Activated CD4-positive, alpha-beta T cell treated with anti-CD3 and anti-CD28 coated beads, Interleukin-2, amount 10 ng/mL, durations not matched to agents 7 days and 5 days (primary cell): ENCODE results near the gene BCL2. TPM values are rescaled to one million over a fixed set of nuclear protein-coding genes. Genes with fewer than 3 reads are reported as not detected.
"Not testable (repeated sequence)": the region's sequence is repeated elsewhere in the genome, so short reads cannot be mapped to it uniquely, and the experiment has no call there.

Source experiments
- CTCF ChIA-PET: fragments of 350-600 bp; sonication (Branson Sonifier 250); formaldehyde crosslinking; loops from one replicate; lab custom pipeline; 2021; ENCODE audit warnings: antibody characterized with exemption; lab: Charles Lee
- POLR2A ChIA-PET: fragments of 350-600 bp; sonication (Branson Sonifier 250); formaldehyde crosslinking; loops from one replicate; lab custom pipeline; 2021; ENCODE audit warnings: antibody characterized with exemption; lab: Charles Lee
- DNase-seq: peaks from one replicate; pipeline ENCODE4 v3.0.0-alpha.2; 2020
- H3K27ac Mint-ChIP-seq: one replicate; pipeline ENCODE4 v1.8.0; 2021; ENCODE audit warnings: mild to moderate bottlenecking, moderate library complexity, mixed read lengths
- H3K27me3 Mint-ChIP-seq: one replicate; pipeline ENCODE4 v1.8.0; 2021; ENCODE audit warnings: mixed read lengths
- H3K36me3 Mint-ChIP-seq: one replicate; pipeline ENCODE4 v1.8.0; 2021; ENCODE audit warnings: low read depth, mixed read lengths
- H3K4me1 Mint-ChIP-seq: one replicate; pipeline ENCODE4 v1.8.0; 2021; ENCODE audit warnings: mixed read lengths
- H3K4me3 Mint-ChIP-seq: one replicate; pipeline ENCODE4 v1.8.0; 2021; ENCODE audit warnings: mild to moderate bottlenecking, moderate library complexity, mixed read lengths
- H3K9me3 Mint-ChIP-seq: one replicate; pipeline ENCODE4 v1.8.0; 2021; ENCODE audit warnings: mixed read lengths
- total RNA-seq, 2 experiments: library from RNA; stranded (reverse); gene quantifications; one replicate each; pipeline ENCODE4 v1.2.3, GENCODE V29; 2021

BCL2 gene
- total RNA-seq, 2 experiments from 2014 or later, result 113 to 119 TPM

DNA sequence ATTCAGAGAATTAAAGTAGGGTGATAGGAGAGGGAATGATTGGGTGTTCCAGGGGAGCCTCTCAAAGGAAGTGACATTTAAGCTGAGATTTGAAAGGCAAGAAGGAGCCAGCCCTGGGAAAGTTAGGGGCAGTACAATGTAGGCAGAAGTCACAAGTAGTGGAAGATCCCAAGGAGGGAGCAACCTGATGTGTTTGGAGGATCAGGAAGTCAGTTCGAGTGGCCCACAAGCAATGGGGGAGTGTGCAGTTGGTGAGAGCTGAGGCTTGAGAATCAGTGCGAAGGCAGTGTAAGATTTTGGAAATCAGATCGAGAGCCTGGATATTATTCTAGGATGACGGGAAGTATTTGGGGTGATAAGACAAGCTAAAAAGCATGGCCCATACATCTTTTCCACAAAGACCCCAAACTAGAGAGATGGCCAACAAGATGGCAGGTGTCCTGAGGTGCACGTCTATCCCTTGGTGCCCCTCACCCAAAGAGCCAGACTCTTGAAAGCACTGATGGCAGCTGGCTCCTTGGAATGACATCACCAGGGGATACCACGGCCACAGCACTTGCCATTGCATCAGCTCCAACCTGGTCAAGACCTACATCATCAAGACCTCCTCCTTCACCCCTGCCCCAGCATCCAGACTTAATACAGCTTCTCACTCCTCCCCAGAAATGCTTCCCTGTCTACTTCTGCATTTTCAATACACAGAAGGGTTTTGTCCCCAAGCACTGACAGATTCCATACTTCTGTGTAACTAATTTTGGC, 127.3 kb downstream of the BCL2 start:
- no peak for DNase-seq
- Mint-ChIP-seq H3K27ac (peak overlapping the region; percentile 2), H3K27me3 (no peaks in the 10 kb centered on the region), H3K9me3 (no peaks in the 10 kb centered on the region), H3K36me3 (peaks cover 46% of the 10 kb centered on the region), H3K4me1 (peaks cover 55% of the 10 kb centered on the region), H3K4me3 (no peak overlapping the region)
- POLR2A ChIA-PET, result no interaction called here
- CTCF ChIA-PET, result interaction anchor here (1.1 kb wide), 1 partner anchor 12 kb away, joined by 3 read pairs; no protein-coding TSS in a partner anchor

- Mint-ChIP-seq H3K4me3 (no peak overlapping the region), H3K4me1 (peaks cover 64% of the 10 kb centered on the region), H3K36me3 (peaks cover 49% of the 10 kb centered on the region), H3K9me3 (no peaks in the 10 kb centered on the region), H3K27me3 (no peaks in the 10 kb centered on the region), H3K27ac (no peak overlapping the region)
- CTCF ChIA-PET, result interaction anchor here (0.7 to 1.1 kb wide), 2 partner anchors 11 to 28 kb away, joined by 3 read pairs; no protein-coding TSS in a partner anchor
- no peak for DNase-seq
- POLR2A ChIA-PET, result no interaction called here
Measured at GRCh38 chr18:63191413-63191812, 128.2 kb downstream of the BCL2 start.

- CTCF ChIA-PET, result interaction anchor here (0.7 to 1.8 kb wide), 4 partner anchors 10 to 27 kb away, joined by 3 to 5 read pairs (median 3); no protein-coding TSS in a partner anchor
- H3K27me3 Mint-ChIP-seq, POLR2A ChIA-PET, DNase-seq, H3K27ac Mint-ChIP-seq, H3K9me3 Mint-ChIP-seq, H3K4me3 Mint-ChIP-seq: not testable (repeated sequence)
- peaks cover 65% of the 10 kb centered on the region for H3K4me1 Mint-ChIP-seq
- peaks cover 50% of the 10 kb centered on the region for H3K36me3 Mint-ChIP-seq
Measured at GRCh38 chr18:63190838-63191237, 128.7 kb downstream of the BCL2 start.

DNA sequence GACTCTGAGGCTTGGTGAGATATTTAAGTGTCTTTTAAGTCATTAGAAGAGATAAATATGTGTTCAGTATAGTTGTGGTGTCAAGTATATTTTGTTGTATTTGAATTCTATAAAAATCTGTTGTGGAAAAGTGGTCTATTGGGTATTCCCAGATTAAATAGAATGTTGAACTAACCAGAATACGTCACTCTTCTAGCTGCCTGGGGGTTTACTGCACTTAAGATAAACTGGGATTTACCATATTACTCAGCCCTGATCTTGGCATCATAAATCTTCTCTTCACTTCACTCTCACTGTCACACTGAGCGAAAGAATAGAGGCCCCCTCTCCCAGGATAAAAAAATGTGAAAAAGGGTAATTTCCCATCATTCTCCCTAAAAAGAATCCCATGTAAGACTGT, 129.8 kb downstream of the BCL2 start:
- Mint-ChIP-seq H3K36me3 (peaks cover 51% of the 10 kb centered on the region), H3K4me3 (no peak overlapping the region), H3K27ac (no peak overlapping the region), H3K4me1 (peaks cover 66% of the 10 kb centered on the region), H3K9me3 (no peaks in the 10 kb centered on the region), H3K27me3 (no peaks in the 10 kb centered on the region)
- POLR2A ChIA-PET, result no interaction called here
- CTCF ChIA-PET, result interaction anchor here (1.0 to 1.8 kb wide), 3 partner anchors 9 to 15 kb away, joined by 3 to 5 read pairs (median 3); no protein-coding TSS in a partner anchor
- DNase-seq, result no peak

GRCh38 chr18:63189041-63189440, 130.5 kb downstream of the BCL2 start:
- Mint-ChIP-seq H3K27me3 (no peaks in the 10 kb centered on the region), H3K4me1 (peaks cover 71% of the 10 kb centered on the region), H3K27ac (no peak overlapping the region), H3K9me3 (no peaks in the 10 kb centered on the region), H3K4me3 (no peak overlapping the region), H3K36me3 (peaks cover 57% of the 10 kb centered on the region)
- no peak for DNase-seq
- CTCF ChIA-PET, result no interaction called here
- POLR2A ChIA-PET, result no interaction called here

- ChIA-PET CTCF (interaction anchor here (0.6 to 2.8 kb wide), 4 partner anchors 9 to 208 kb away, joined by 3 to 10 read pairs (median 3); no protein-coding TSS in a partner anchor), POLR2A (interaction anchor here (0.6 kb wide), 1 partner anchor 234 kb away, joined by 4 read pairs; the partner anchor contains the start of gene VPS4B)
- no peak overlapping the region for H3K4me3 Mint-ChIP-seq
- H3K36me3 Mint-ChIP-seq, result peaks cover 58% of the 10 kb centered on the region
- DNase-seq, result no peak
- H3K27me3 Mint-ChIP-seq, result no peaks in the 10 kb centered on the region
- H3K27ac Mint-ChIP-seq, result no peak overlapping the region
- no peaks in the 10 kb centered on the region for H3K9me3 Mint-ChIP-seq
- peaks cover 74% of the 10 kb centered on the region for H3K4me1 Mint-ChIP-seq
Measured at GRCh38 chr18:63187791-63188460, 131.6 kb downstream of the BCL2 start.

DNA sequence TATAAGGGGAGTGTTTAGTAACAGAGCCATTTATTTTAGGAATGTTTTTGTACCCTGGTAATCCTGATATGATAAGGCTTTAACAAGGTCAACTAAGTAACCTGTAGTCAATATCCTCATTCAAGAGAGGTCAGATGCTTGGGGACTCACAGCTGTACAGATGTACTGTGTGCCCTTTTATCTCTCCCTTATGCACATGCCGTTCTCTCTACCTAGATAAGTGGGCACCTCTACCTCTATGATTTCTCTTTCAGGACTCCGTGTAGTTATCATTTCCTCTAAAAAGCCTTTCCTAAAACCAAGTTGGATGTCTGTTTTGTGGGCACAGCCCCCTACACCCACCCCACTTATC, 132.4 kb downstream of the BCL2 start:
- Mint-ChIP-seq H3K27ac (no peak overlapping the region), H3K9me3 (no peaks in the 10 kb centered on the region), H3K36me3 (peaks cover 55% of the 10 kb centered on the region), H3K4me1 (peaks cover 72% of the 10 kb centered on the region), H3K27me3 (no peaks in the 10 kb centered on the region), H3K4me3 (no peak overlapping the region)
- ChIA-PET CTCF (interaction anchor here (1.0 to 2.8 kb wide), 3 partner anchors 10 to 112 kb away, joined by 3 to 10 read pairs (median 3); no protein-coding TSS in a partner anchor), POLR2A (no interaction called here)
- no peak for DNase-seq

- POLR2A ChIA-PET, result no interaction called here
- Mint-ChIP-seq H3K27me3 (no peaks in the 10 kb centered on the region), H3K36me3 (peaks cover 52% of the 10 kb centered on the region), H3K4me1 (peaks cover 72% of the 10 kb centered on the region), H3K9me3 (no peaks in the 10 kb centered on the region), H3K4me3 (no peak overlapping the region), H3K27ac (no peak overlapping the region)
- no peak for DNase-seq
- CTCF ChIA-PET, result interaction anchor here (0.9 to 2.8 kb wide), 3 partner anchors 10 to 112 kb away, joined by 3 to 10 read pairs (median 4); no protein-coding TSS in a partner anchor
Measured at GRCh38 chr18:63186520-63187222, 132.9 kb downstream of the BCL2 start.

- H3K27ac Mint-ChIP-seq, result no peak overlapping the region
- no peak overlapping the region for H3K4me3 Mint-ChIP-seq
- ChIA-PET CTCF (interaction anchor here (0.9 to 2.8 kb wide), 2 partner anchors 11 to 12 kb away, joined by 4 to 10 read pairs; no protein-coding TSS in a partner anchor), POLR2A (no interaction called here)
- H3K27me3 Mint-ChIP-seq, result no peaks in the 10 kb centered on the region
- DNase-seq, result no peak
- peaks cover 72% of the 10 kb centered on the region for H3K4me1 Mint-ChIP-seq
- no peaks in the 10 kb centered on the region for H3K9me3 Mint-ChIP-seq
- H3K36me3 Mint-ChIP-seq, result peaks cover 50% of the 10 kb centered on the region
Measured at GRCh38 chr18:63185984-63186383, 133.6 kb downstream of the BCL2 start.

GRCh38 chr18:63183952-63184770, 135.4 kb downstream of the BCL2 start:
- Mint-ChIP-seq H3K4me1 (peaks cover 69% of the 10 kb centered on the region), H3K36me3 (peaks cover 58% of the 10 kb centered on the region), H3K27me3 (no peaks in the 10 kb centered on the region), H3K4me3 (no peak overlapping the region), H3K9me3 (no peaks in the 10 kb centered on the region), H3K27ac (peak overlapping the region; percentile 15)
- no peak for DNase-seq
- POLR2A ChIA-PET, result no interaction called here
- CTCF ChIA-PET, result interaction anchor here (1.0 kb wide), 1 partner anchor 26 kb away, joined by 3 read pairs; no protein-coding TSS in a partner anchor

DNA sequence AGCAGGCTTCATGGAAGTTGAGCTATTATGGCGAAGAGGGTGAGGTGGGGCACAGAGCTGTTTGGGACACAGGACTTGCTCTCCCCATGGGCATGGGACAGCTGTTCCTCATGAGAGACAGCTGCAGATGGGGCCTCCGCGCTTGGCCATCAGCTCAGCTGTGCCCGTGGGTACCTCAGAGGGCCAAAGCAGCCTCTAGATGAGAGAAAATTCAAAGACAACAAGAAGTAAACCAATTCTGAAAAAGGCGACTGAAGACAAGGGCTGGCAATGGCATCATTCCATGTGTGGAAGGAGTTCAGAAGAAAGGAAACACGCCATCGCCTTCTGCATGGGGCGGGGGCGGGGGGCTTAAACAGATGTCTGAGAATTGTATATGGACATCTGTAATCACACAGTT, 136.2 kb downstream of the BCL2 start:
- POLR2A ChIA-PET, result no interaction called here
- Mint-ChIP-seq H3K4me1 (peaks cover 64% of the 10 kb centered on the region), H3K9me3 (no peaks in the 10 kb centered on the region), H3K27me3 (no peaks in the 10 kb centered on the region), H3K4me3 (no peak overlapping the region), H3K27ac (no peak overlapping the region), H3K36me3 (peaks cover 57% of the 10 kb centered on the region)
- CTCF ChIA-PET, result interaction anchor here (1.0 to 2.5 kb wide), 2 partner anchors 10 to 26 kb away, joined by 3 to 8 read pairs; no protein-coding TSS in a partner anchor
- no peak for DNase-seq

DNA sequence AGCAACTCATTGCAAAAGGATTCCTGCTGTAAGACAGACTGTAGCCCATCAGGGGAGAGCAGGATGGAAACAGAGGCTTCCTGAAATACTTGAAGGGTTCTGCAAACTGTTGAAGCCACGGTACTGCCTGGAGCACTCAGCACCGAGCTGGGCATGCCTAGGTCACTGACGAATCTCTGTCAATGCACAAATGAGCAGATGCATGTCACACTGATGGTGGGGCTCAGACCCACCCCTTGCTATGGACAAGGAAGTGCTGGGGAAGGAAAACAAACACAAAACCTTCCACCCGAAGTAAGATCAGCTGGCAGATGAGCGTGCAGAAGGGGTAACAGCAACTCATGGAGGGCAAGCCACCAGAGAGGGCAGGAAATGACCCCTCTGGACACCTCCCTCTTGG, 136.7 kb downstream of the BCL2 start:
- Mint-ChIP-seq H3K27me3 (no peaks in the 10 kb centered on the region), H3K27ac (no peak overlapping the region), H3K4me3 (no peak overlapping the region), H3K4me1 (peaks cover 61% of the 10 kb centered on the region), H3K9me3 (no peaks in the 10 kb centered on the region), H3K36me3 (peaks cover 57% of the 10 kb centered on the region)
- POLR2A ChIA-PET, result no interaction called here
- CTCF ChIA-PET, result interaction anchor here (2.5 kb wide), 1 partner anchor 10 kb away, joined by 8 read pairs; no protein-coding TSS in a partner anchor
- DNase-seq, result no peak
